ENCODE data around the gene ACAD11.

DNA sequence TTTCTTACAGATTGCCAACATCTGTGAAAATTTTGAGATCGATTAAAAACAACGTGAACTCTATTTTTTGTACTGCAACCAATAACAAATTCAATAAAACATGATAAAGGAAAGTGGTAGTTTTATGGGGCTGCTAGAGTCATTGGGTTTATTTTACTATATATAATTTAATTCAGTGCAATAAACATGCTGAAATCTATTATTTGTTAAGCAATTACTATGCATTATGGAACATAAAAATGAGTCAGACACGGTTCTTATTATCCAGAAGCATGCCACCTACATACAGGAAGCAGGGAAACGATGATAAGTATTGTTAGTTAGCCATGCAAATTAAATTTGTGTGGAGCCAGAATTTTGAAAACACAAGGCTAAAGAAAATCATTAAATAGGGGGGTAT lies 35.4 kb upstream of the ACAD11 start:
- TF ChIP-seq, protein P1, sequence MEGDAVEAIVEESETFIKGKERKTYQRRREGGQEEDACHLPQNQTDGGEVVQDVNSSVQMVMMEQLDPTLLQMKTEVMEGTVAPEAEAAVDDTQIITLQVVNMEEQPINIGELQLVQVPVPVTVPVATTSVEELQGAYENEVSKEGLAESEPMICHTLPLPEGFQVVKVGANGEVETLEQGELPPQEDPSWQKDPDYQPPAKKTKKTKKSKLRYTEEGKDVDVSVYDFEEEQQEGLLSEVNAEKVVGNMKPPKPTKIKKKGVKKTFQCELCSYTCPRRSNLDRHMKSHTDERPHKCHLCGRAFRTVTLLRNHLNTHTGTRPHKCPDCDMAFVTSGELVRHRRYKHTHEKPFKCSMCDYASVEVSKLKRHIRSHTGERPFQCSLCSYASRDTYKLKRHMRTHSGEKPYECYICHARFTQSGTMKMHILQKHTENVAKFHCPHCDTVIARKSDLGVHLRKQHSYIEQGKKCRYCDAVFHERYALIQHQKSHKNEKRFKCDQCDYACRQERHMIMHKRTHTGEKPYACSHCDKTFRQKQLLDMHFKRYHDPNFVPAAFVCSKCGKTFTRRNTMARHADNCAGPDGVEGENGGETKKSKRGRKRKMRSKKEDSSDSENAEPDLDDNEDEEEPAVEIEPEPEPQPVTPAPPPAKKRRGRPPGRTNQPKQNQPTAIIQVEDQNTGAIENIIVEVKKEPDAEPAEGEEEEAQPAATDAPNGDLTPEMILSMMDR (IDR thresholded peaks at IDR 0.05), result no peak
- TF ChIP-seq POLR2A (IDR thresholded peaks at IDR 0.05), result no peak
